SK-N-SH treated with all-trans-retinoic acid at 6 μM for 48 hours (cell line): Measurements from ENCODE around the gene ESYT1.

Experiments
- ATAC-seq: fragments of 200-7000 bp; cut with Tn5 transposase; 3 replicates; pipeline ENCODE4 v1.9.1; 2020; ENCODE audit warnings: mild to moderate bottlenecking, moderate library complexity
- BACH2 ChIP-seq: fragments of 250-450 bp; sonication (Bioruptor Pico); IDR thresholded peaks from 2 replicates; pipeline ENCODE4 v1.9.0; 2021; ENCODE audit warnings: mild to moderate bottlenecking, borderline replicate concordance
- CREB5 ChIP-seq: fragments of 250-450 bp; sonication (Bioruptor Pico); IDR thresholded peaks from 2 replicates; pipeline ENCODE4 v1.5.1; 2020; ENCODE audit warnings: low read depth, mild to moderate bottlenecking, moderate library complexity
- CSDC2 ChIP-seq: fragments of 250-450 bp; sonication (Bioruptor Pico); IDR thresholded peaks from 2 replicates; pipeline ENCODE4 v1.5.0; 2020; ENCODE audit warnings: mild to moderate bottlenecking, moderate library complexity
- CSRNP3 ChIP-seq: fragments of 250-450 bp; sonication (Bioruptor Pico); IDR thresholded peaks from 2 replicates; pipeline ENCODE4 v1.5.1; 2021; ENCODE audit warnings: mild to moderate bottlenecking, moderate library complexity
- ESRRG ChIP-seq: fragments of 250-450 bp; sonication (Bioruptor Pico); IDR thresholded peaks from 2 replicates; pipeline ENCODE4 v1.6.1; 2021; ENCODE audit warnings: mild to moderate bottlenecking
- OSR1 ChIP-seq: fragments of 250-450 bp; sonication (Bioruptor Pico); IDR thresholded peaks from 2 replicates; pipeline ENCODE4 v1.8.0; 2022; ENCODE audit warnings: moderate library complexity, mild to moderate bottlenecking, inconsistent platforms
- SNAI2 ChIP-seq: fragments of 250-450 bp; sonication (Bioruptor Pico); IDR thresholded peaks from 2 replicates; pipeline ENCODE4 v1.5.0; 2020; ENCODE audit warnings: mild to moderate bottlenecking, moderate library complexity
- TOX ChIP-seq: fragments of 250-450 bp; sonication (Bioruptor Pico); IDR thresholded peaks from 2 replicates; pipeline ENCODE4 v1.8.0; 2021; ENCODE audit warnings: mild to moderate bottlenecking, moderate library complexity, borderline replicate concordance
- ZC3H10 ChIP-seq: fragments of 250-450 bp; sonication (Bioruptor Pico); IDR thresholded peaks from 2 replicates; pipeline ENCODE4 v1.5.1; 2021; ENCODE audit warnings: mild to moderate bottlenecking, moderate library complexity
- ZFP3 ChIP-seq: fragments of 250-450 bp; sonication (Bioruptor Pico); IDR thresholded peaks from 2 replicates; pipeline ENCODE4 v1.5.0; 2020; ENCODE audit warnings: mild to moderate bottlenecking, moderate library complexity
- ZFP30 ChIP-seq: fragments of 450-650 bp; formaldehyde crosslinking; IDR thresholded peaks from 2 replicates; pipeline ENCODE4 v1.5.0; 2022; ENCODE audit warnings: mild to moderate bottlenecking, moderate library complexity
- ZNF565 ChIP-seq: fragments of 450-650 bp; formaldehyde crosslinking; conservative IDR thresholded peaks from 2 replicates; pipeline ENCODE4 v1.5.0; 2020; ENCODE audit warnings: low read depth, mild to moderate bottlenecking, moderate library complexity
- ZNF8 ChIP-seq: fragments of 450-650 bp; formaldehyde crosslinking; IDR thresholded peaks from 2 replicates; pipeline ENCODE4 v1.5.0; 2020; ENCODE audit warnings: mild to moderate bottlenecking, moderate library complexity
- TF ChIP-seq, protein P1 (sequence below): fragments of 250-450 bp; sonication (Bioruptor Pico); IDR thresholded peaks from 2 replicates; pipeline ENCODE4 v1.5.0; 2020; ENCODE audit warnings: mild to moderate bottlenecking, moderate library complexity
- TF ChIP-seq, protein P2 (sequence below): fragments of 250-450 bp; sonication (Bioruptor Pico); IDR thresholded peaks from 2 replicates; pipeline ENCODE4 v1.8.0; 2021; ENCODE audit warnings: low read depth, mild to moderate bottlenecking, moderate library complexity, borderline replicate concordance
- TF ChIP-seq, protein P3 (sequence below): fragments of 250-450 bp; sonication (Bioruptor Pico); IDR thresholded peaks from 2 replicates; pipeline ENCODE4 v1.8.0; 2020; ENCODE audit warnings: mild to moderate bottlenecking, moderate library complexity, borderline replicate concordance

The ESYT1 gene

GRCh38 chr12:56134897-56135296, 6.8 kb downstream of the ESYT1 start (continued):
- TF ChIP-seq, protein P1, sequence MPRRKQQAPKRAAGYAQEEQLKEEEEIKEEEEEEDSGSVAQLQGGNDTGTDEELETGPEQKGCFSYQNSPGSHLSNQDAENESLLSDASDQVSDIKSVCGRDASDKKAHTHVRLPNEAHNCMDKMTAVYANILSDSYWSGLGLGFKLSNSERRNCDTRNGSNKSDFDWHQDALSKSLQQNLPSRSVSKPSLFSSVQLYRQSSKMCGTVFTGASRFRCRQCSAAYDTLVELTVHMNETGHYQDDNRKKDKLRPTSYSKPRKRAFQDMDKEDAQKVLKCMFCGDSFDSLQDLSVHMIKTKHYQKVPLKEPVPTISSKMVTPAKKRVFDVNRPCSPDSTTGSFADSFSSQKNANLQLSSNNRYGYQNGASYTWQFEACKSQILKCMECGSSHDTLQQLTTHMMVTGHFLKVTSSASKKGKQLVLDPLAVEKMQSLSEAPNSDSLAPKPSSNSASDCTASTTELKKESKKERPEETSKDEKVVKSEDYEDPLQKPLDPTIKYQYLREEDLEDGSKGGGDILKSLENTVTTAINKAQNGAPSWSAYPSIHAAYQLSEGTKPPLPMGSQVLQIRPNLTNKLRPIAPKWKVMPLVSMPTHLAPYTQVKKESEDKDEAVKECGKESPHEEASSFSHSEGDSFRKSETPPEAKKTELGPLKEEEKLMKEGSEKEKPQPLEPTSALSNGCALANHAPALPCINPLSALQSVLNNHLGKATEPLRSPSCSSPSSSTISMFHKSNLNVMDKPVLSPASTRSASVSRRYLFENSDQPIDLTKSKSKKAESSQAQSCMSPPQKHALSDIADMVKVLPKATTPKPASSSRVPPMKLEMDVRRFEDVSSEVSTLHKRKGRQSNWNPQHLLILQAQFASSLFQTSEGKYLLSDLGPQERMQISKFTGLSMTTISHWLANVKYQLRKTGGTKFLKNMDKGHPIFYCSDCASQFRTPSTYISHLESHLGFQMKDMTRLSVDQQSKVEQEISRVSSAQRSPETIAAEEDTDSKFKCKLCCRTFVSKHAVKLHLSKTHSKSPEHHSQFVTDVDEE, result no peak
- TF ChIP-seq TOX (CRISPR knock-in tag) (no peak), BACH2 (no peak)
- TF ChIP-seq, all 23 proteins: peak for 0

GRCh38 chr12:56137853-56138571, 9.9 kb downstream of the ESYT1 start:
- no peak for TF ChIP-seq CSDC2
- TF ChIP-seq ZNF8, result no peak
- TF ChIP-seq OSR1 (CRISPR knock-in tag), result no peak
- TF ChIP-seq ZC3H10 (CRISPR knock-in tag), result no peak
- TF ChIP-seq ZFP3 (CRISPR knock-in tag), result no peak
- no peak for TF ChIP-seq ESRRG (CRISPR knock-in tag)
- ATAC-seq, result no peak

GRCh38 chr12:56141946-56142784, 14.1 kb downstream of the ESYT1 start:
- TF ChIP-seq BACH2 (no peak), CREB5 (no peak), ZFP30 (no peak), ZFP3 (CRISPR knock-in tag) (no peak), CSRNP3 (CRISPR knock-in tag) (no peak), SNAI2 (CRISPR knock-in tag) (no peak), ESRRG (CRISPR knock-in tag) (no peak), TOX (CRISPR knock-in tag) (no peak), ZNF8 (no peak), ZNF565 (CRISPR knock-in tag) (no peak)
- TF ChIP-seq, protein P2, sequence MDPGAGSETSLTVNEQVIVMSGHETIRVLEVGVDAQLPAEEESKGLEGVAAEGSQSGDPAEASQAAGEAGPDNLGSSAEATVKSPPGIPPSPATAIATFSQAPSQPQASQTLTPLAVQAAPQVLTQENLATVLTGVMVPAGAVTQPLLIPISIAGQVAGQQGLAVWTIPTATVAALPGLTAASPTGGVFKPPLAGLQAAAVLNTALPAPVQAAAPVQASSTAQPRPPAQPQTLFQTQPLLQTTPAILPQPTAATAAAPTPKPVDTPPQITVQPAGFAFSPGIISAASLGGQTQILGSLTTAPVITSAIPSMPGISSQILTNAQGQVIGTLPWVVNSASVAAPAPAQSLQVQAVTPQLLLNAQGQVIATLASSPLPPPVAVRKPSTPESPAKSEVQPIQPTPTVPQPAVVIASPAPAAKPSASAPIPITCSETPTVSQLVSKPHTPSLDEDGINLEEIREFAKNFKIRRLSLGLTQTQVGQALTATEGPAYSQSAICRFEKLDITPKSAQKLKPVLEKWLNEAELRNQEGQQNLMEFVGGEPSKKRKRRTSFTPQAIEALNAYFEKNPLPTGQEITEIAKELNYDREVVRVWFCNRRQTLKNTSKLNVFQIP (CRISPR knock-in tag), result no peak
- TF ChIP-seq, protein P3, sequence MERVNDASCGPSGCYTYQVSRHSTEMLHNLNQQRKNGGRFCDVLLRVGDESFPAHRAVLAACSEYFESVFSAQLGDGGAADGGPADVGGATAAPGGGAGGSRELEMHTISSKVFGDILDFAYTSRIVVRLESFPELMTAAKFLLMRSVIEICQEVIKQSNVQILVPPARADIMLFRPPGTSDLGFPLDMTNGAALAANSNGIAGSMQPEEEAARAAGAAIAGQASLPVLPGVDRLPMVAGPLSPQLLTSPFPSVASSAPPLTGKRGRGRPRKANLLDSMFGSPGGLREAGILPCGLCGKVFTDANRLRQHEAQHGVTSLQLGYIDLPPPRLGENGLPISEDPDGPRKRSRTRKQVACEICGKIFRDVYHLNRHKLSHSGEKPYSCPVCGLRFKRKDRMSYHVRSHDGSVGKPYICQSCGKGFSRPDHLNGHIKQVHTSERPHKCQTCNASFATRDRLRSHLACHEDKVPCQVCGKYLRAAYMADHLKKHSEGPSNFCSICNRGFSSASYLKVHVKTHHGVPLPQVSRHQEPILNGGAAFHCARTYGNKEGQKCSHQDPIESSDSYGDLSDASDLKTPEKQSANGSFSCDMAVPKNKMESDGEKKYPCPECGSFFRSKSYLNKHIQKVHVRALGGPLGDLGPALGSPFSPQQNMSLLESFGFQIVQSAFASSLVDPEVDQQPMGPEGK, result no peak
- TF ChIP-seq, protein P1, result no peak
- ATAC-seq, result no peak
